ENCODE data around the gene INO80E.
"Not testable (repeated sequence)": the region's sequence is repeated elsewhere in the genome, so short reads cannot be mapped to it uniquely, and the experiment has no call there.

INO80E gene

DNA sequence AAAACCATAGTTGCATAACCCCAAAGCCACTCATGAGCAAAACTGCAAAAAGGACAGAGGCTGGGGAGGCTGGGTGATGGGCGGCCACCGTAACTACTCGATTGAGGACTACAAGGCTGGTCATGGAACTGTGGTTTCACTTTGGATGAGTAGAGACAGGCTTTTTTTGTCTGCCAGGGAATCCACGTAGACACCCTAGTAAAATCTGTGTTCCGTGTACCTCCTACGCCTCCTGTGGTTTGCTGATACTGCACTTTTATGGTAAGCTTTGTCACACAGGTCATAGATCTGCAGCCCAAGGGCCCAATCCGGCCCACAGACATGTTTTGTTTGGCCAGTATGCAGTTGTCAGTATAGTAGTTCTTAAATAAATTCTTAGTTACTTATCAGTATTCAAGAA lies 37.2 kb downstream of the INO80E start:
- no peak for DNase-seq

- no peak for DNase-seq
Observed at GRCh38 chr16:30040221-30040620, 44.2 kb downstream of the INO80E start.

DNA sequence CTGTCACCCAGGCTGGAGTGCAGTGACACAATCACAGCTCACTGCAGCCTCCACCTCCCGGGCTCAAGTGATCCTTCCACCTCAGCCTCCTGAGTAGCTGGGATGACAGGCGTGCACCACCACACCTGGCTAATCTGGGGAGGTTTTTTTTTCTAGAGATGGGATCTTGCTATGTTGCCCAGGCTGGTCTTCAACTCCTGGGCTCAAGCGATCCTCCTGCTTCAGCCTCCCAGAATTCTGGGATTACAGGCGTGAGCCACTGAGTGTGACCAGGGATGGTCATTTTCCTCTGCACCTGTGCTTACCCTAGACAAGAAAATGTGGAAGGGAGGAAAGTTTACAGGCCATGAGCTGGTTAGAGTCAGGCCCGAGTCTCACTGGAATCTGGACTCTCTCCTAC lies 44.6 kb downstream of the INO80E start:
- DNase-seq, result not testable (repeated sequence)

GRCh38 chr16:30041841-30042240 lies 45.8 kb downstream of the INO80E start:
- DNase-seq, result no peak

GRCh38 chr16:30046178-30046577 lies 50.1 kb downstream of the INO80E start:
- no peak for DNase-seq

- no peak for DNase-seq
Observed at GRCh38 chr16:30046588-30046987, 50.5 kb downstream of the INO80E start.

GRCh38 chr16:30049871-30050270 lies 53.8 kb downstream of the INO80E start:
- no peak for DNase-seq

- DNase-seq, result no peak
Observed at GRCh38 chr16:30051518-30051917, 55.5 kb downstream of the INO80E start.

GRCh38 chr16:30052671-30053372 lies 56.8 kb downstream of the INO80E start:
- DNase-seq, result peak; percentile 92

- DNase-seq, result no peak
Observed at GRCh38 chr16:30053376-30054015, 57.5 kb downstream of the INO80E start.

DNA sequence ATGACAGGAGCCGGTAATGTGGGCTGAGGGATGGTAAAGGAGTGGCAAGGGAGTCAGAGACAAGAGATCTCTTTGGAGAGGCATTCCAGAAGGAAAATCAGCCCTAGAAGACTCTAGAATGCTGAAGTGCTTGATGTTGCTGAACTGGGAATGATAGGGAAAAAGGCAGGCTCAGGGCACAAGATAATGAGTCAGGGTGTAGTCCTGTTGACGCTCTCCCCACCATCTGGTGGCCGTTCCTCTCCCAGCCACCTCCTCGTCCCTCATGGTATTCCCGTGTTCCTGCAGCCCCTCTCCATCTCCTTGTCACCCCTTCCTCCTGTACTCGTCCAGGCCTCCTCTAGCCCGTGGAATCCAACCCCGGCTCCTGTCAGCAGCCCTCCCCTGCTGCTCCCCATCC lies 58.4 kb downstream of the INO80E start:
- no peak for DNase-seq

DNA sequence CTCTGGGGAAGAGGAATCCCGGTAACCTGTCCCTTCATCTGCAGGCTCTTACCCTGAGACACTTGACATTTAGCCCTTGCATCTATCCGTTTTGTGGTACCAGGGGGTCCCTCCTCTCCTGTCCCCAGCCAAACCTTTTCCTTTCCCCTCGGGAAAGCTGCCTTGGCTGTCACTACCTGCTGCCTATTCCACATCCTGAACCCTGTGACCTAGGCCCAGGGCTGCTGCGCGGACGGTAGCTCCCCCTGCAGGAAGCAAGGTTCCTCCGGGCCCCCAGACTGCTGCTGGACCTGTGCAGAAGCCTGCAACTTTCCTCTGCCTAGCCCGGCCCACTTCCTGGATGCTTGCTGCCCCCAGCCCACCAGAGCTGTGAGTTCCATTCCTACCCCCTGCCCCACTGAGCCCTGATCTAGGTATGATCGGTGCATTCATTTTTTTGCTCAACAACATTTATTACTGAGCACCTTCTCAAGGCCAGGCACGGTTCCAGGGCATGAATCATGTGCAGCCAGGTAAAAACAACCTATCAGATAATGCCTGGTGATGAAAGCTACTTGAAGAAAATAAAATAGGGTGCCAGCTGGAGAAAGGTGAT lies 59.0 kb downstream of the INO80E start:
- no peak for DNase-seq

Measured in NCI-H1436 (cell line).